ENCODE results near the gene PLXNA4.

DNA sequence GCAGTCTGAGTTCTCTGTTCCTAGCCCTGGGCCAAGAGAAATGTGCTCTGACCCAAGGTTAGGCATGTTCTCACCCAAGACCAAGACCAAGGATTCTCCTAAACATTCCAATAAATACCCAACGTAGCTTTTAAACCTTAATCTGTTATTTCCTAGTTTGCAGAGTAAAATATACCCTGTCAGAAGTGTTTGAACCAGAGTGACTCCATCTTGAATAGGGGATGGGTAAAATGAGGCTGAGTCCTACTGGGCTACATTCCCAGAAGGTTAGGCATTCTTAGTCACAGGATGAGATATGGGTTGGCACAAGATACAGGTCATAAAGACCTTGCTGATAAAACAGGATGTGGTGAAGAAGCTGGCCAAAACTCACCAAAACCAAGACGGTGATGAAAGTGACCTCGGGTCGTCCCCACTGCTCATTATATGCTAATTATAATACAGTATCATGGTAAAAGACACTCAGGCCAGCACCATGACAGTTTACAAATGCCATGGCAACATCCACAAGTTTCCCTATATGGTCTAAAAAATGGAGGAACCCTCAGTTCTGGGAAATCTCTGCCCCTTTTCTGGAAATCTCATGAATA lies 27.7 kb downstream of the PLXNA4 start:
- TF ChIP-seq, protein P1, sequence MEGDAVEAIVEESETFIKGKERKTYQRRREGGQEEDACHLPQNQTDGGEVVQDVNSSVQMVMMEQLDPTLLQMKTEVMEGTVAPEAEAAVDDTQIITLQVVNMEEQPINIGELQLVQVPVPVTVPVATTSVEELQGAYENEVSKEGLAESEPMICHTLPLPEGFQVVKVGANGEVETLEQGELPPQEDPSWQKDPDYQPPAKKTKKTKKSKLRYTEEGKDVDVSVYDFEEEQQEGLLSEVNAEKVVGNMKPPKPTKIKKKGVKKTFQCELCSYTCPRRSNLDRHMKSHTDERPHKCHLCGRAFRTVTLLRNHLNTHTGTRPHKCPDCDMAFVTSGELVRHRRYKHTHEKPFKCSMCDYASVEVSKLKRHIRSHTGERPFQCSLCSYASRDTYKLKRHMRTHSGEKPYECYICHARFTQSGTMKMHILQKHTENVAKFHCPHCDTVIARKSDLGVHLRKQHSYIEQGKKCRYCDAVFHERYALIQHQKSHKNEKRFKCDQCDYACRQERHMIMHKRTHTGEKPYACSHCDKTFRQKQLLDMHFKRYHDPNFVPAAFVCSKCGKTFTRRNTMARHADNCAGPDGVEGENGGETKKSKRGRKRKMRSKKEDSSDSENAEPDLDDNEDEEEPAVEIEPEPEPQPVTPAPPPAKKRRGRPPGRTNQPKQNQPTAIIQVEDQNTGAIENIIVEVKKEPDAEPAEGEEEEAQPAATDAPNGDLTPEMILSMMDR (IDR thresholded peaks at IDR 0.05; ENCODE audit: insufficient read depth, low read length): no peak
- TF ChIP-seq POLR2AphosphoS5 (IDR thresholded peaks at IDR 0.05; ENCODE audit: low read depth) (no peak), GABPA (IDR thresholded peaks at IDR 0.05; ENCODE audit: low read depth) (no peak)
- TF ChIP-seq, protein P2, sequence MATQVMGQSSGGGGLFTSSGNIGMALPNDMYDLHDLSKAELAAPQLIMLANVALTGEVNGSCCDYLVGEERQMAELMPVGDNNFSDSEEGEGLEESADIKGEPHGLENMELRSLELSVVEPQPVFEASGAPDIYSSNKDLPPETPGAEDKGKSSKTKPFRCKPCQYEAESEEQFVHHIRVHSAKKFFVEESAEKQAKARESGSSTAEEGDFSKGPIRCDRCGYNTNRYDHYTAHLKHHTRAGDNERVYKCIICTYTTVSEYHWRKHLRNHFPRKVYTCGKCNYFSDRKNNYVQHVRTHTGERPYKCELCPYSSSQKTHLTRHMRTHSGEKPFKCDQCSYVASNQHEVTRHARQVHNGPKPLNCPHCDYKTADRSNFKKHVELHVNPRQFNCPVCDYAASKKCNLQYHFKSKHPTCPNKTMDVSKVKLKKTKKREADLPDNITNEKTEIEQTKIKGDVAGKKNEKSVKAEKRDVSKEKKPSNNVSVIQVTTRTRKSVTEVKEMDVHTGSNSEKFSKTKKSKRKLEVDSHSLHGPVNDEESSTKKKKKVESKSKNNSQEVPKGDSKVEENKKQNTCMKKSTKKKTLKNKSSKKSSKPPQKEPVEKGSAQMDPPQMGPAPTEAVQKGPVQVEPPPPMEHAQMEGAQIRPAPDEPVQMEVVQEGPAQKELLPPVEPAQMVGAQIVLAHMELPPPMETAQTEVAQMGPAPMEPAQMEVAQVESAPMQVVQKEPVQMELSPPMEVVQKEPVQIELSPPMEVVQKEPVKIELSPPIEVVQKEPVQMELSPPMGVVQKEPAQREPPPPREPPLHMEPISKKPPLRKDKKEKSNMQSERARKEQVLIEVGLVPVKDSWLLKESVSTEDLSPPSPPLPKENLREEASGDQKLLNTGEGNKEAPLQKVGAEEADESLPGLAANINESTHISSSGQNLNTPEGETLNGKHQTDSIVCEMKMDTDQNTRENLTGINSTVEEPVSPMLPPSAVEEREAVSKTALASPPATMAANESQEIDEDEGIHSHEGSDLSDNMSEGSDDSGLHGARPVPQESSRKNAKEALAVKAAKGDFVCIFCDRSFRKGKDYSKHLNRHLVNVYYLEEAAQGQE (IDR thresholded peaks at IDR 0.05; ENCODE audit: insufficient replicate concordance, low read depth): no peak
